GM12872 (cell line): ENCODE measurements around the gene NMS.

Experiments used
- TF ChIP-seq, protein P1 (sequence below): IDR thresholded peaks from 3 replicates; pipeline ENCODE4 v1.5.1; 2011; ENCODE audit warnings: low read depth, mild to moderate bottlenecking, low read length, moderate library complexity; ENCODE audit not compliant: insufficient read depth

NMS gene, protein sequence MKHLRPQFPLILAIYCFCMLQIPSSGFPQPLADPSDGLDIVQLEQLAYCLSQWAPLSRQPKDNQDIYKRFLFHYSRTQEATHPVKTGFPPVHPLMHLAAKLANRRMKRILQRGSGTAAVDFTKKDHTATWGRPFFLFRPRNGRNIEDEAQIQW

GRCh38 chr2:100470182-100470581 is at the start of gene NMS:
Gene NMS, plus strand, starts transcription at chr2:100470482. Its CDS starts 7 bp downstream, at chr2:100470489.
- TF ChIP-seq, protein P1, sequence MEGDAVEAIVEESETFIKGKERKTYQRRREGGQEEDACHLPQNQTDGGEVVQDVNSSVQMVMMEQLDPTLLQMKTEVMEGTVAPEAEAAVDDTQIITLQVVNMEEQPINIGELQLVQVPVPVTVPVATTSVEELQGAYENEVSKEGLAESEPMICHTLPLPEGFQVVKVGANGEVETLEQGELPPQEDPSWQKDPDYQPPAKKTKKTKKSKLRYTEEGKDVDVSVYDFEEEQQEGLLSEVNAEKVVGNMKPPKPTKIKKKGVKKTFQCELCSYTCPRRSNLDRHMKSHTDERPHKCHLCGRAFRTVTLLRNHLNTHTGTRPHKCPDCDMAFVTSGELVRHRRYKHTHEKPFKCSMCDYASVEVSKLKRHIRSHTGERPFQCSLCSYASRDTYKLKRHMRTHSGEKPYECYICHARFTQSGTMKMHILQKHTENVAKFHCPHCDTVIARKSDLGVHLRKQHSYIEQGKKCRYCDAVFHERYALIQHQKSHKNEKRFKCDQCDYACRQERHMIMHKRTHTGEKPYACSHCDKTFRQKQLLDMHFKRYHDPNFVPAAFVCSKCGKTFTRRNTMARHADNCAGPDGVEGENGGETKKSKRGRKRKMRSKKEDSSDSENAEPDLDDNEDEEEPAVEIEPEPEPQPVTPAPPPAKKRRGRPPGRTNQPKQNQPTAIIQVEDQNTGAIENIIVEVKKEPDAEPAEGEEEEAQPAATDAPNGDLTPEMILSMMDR, result no peak

- TF ChIP-seq, protein P1, result peak; percentile 47
These were observed 47.8 kb upstream of the NMS start for GRCh38 chr2:100422320-100423055.

GRCh38 chr2:100423631-100424030 is 46.7 kb upstream of the NMS start:
- TF ChIP-seq, protein P1, result no peak

GRCh38 chr2:100424277-100424875 is 45.9 kb upstream of the NMS start:
- TF ChIP-seq, protein P1, result no peak

DNA sequence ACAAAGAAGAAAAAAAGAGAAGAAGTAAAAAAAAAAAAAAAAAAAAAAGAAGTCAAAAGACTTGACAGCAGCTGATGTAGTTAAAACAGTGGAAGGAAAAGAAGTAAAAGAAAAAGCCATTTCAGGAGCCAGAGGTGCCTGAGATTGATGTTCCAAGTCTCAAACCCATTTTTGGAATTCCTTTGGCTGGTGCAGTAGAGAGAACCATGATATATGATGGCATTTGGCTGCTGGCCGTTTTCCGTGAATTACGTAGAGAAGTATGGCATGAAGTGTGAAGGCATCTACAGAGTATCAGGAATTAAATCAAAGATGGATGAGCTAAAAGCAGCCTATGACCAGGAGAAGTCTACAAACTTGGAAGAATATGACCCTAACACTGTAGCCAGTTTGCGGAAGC is 45.2 kb upstream of the NMS start:
- TF ChIP-seq, protein P1, result no peak

DNA sequence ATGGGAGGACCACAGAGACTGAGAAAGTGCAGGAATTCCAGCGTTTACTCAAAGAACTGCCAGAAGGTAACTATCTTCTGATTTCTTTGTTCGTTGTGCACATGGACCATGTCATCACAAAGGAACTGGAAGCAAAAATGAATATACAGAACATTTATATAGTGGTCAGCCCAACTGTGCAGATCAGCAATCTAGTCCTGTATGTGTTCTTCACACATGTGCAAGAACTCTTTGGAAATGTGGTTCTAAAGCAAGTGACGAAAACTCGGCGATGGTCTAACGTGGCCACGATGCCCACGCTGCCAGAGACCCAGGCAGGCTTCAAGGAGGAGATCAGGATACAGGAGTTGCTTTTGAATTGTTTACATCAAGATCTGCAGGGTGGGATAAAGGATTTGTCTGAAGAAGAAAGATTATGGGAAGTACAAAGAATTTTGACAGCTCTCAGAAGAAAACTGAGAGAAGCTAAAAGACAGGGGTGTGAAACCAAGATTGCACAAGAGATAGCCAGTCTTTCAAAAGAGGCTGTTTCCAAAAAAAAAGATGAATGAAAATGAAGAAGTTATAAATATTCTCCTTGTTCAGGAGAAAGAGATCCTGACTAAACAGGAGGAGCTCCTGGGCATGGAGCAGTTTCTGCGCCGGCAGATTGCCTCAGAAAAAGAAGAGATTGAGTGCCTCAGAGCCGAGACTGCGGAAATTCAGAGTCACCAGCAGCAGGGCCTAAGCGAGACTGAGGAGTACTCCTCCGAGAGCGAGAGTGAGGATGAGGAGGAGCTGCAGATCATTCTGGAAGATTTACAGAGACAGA is 44.5 kb upstream of the NMS start:
- TF ChIP-seq, protein P1, result no peak

DNA sequence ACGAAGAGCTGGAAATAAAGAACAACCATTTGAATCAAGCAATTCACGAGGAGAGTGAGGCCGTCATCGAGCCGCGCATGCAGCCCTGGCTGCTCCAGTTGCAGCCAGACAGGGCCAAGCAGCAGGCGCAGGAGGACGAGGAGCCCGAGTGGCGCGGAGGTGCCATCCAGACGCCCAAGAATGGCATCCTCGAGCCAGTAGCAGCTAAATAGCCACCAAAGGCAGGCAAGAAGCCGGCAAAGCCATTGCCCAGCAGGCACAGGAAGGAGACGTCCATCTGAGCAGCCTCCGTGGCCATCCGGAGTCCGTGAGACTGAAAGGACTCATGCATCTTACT is 43.9 kb upstream of the NMS start:
- TF ChIP-seq, protein P1, result no peak
